GM21529 (cell line): Measurements from ENCODE around the gene PLSCR3.

Experiments
- ATAC-seq: cut with Tn5 transposase; IDR thresholded peaks from one replicate; pipeline ENCODE4 v1.9.1; 2021; ENCODE audit not compliant: unreplicated experiment

Gene PLSCR3

DNA sequence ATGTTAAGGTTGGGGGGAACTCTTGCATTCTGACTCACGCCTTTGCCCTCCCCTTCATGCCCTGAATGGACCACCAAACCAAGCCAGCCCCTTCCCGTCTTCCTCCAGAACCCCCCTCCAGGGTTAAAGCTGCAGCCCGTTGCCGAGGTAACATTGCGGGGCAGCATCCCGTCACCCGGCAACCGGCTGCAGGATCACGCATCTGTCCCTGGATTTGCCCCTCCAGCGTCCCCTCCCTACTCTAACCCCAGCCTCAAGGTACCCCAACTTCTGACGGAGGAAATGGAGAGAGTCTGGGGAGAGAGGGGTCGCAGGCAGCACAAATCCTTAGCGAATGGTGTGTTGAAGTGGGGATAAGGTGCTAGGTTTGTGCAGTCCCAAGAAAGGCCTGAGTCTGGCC, 12.8 kb upstream of the PLSCR3 start:
- ATAC-seq = no peak

GRCh38 chr17:7406235-7406825, 12.0 kb upstream of the PLSCR3 start:
- ATAC-seq = no peak

- ATAC-seq = no peak
These were observed 11.3 kb upstream of the PLSCR3 start for GRCh38 chr17:7405350-7406234.

DNA sequence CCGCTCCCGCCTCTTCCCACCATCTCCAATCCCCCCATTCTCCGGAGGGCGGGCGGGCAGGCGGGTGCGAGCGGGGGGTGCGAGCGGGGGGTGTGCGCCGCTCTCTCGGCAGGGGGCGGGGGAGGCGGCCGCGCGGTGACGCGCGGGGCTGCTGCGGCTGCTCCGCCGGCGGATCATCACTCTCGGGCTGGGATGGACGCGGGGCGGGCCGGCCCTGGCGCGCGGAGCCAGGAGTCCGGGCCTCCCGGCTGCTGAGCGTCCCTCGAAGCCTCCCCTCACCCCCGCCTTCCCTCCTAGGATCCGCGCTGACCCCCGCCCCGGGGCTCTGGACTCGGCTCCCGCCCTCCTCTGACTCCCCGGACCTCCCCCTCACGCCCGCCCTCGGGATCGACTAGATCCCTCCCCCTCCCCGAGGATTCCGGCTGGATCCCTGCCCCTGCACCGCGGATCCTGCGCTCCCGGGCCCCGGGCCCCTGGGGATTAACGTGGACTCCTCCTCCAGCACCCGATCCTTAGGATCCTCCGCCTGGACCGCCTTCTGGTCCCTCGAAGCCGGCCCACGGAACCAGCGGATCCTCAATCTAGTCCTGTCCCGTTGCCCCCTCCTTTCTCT, 10.5 kb upstream of the PLSCR3 start:
- ATAC-seq = peak; percentile 15

GRCh38 chr17:7403977-7404736, 9.8 kb upstream of the PLSCR3 start, which contains the start of gene TMEM256:
Gene TMEM256 (minus strand): TSS chr17:7404097. CDS start chr17:7404084, 13 bp downstream.
- peak; percentile 89 for ATAC-seq

- ATAC-seq = peak; percentile 17
These were observed 9.3 kb upstream of the PLSCR3 start for GRCh38 chr17:7403727-7403976.

DNA sequence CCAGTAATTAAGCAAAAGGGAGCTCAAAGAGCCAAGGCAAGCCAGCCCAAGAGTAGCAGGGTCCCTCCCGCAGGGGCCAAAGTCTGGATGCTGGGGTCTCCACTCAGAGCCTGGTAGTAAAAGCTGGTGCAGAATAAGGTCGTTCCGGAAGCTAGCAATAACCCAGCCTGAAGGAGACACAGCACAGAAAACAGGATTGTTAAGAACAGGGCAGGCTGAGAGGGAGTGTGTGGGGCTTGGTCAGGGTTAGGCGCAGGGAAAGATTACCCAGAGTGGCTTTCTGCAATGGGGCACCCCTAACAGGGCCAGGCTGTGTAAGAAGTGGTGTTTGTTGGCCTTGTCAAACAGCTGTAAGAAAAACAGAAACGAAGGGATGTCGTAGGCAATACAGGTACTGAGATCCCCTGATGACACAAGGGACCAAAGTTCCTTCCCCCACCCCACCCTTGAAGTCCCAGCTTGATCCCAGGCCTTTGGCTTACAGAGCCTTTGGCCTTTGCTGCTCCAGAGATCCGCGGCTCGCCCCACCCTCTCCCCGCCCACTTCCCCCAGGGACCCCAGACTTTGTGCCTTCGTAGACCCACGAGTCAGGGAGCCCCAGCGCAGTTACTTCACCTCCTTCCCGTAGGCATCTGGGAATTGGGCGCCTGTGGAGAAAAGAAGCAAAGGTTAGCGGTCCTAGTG, 8.9 kb upstream of the PLSCR3 start:
- no peak for ATAC-seq

- no peak for ATAC-seq
These were observed 4.3 kb upstream of the PLSCR3 start for GRCh38 chr17:7398612-7399011.

DNA sequence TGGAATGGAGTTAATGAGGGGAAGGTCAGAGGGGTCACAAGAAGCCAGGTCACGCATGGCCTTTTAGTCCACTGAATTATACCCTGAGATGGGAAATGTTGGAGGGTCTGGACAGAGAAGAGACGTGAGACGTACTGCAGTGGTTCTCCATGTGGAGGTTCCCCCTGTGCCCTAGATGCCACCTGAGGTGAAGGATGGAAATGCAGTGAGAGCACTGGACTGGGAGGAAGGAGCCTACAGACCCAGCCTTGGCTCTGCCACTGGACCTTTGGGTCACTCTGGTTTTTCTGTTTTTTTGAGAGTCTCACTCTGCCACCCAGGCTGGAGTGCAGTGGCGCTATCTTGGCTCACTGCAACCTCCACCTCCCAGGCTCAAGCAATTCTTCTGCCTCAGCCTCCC, 1.8 kb upstream of the PLSCR3 start:
- ATAC-seq = no peak

- ATAC-seq = peak; percentile 35
These were observed 493 bp downstream of the PLSCR3 start for GRCh38 chr17:7393613-7394451.

- no peak for ATAC-seq
These were observed 1.4 kb downstream of the PLSCR3 start for GRCh38 chr17:7392696-7393612.

DNA sequence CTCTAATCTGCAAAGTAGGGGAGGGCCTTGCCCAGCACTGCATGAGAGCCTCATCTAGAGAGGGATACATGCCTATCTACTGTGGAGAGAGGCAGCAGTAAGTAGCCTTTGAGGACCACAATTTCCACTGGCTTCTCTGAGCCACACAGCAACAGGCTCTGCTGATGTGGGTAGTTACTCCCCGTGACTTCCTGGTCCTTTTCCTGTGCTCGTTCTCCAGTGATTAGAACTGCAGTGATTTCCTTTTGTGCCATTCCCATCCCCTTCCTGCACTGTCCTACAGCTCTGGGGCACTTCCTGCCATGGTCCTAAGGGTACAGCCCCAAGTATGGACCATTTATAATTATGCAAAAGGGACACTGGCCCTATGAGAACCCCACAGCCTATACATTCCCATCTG, 3.0 kb downstream of the PLSCR3 start:
- no peak for ATAC-seq

- ATAC-seq = no peak
These were observed 4.1 kb downstream of the PLSCR3 start for GRCh38 chr17:7389924-7390910.

DNA sequence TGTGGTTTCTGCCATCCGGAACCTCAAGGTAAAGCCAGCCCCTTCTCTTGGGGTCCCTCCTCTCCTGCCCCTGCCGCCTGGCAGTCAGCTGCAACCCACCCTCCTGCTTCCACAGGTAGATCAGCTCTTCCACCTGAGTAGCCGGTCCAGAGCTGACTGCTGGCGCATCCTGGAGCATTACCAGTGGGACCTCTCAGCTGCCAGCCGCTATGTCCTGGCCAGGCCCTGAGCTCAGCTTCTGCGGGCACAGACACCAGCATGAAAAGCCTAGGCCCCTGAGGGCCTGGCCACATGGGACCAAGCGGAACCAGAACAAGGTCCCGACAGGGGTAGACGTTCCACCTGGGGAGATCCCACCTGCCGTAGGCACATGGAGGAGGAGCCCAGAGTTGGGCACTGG, 5.5 kb downstream of the PLSCR3 start:
- ATAC-seq = no peak

- no peak for ATAC-seq
These were observed 9.7 kb downstream of the PLSCR3 start for GRCh38 chr17:7384489-7385081.

DNA sequence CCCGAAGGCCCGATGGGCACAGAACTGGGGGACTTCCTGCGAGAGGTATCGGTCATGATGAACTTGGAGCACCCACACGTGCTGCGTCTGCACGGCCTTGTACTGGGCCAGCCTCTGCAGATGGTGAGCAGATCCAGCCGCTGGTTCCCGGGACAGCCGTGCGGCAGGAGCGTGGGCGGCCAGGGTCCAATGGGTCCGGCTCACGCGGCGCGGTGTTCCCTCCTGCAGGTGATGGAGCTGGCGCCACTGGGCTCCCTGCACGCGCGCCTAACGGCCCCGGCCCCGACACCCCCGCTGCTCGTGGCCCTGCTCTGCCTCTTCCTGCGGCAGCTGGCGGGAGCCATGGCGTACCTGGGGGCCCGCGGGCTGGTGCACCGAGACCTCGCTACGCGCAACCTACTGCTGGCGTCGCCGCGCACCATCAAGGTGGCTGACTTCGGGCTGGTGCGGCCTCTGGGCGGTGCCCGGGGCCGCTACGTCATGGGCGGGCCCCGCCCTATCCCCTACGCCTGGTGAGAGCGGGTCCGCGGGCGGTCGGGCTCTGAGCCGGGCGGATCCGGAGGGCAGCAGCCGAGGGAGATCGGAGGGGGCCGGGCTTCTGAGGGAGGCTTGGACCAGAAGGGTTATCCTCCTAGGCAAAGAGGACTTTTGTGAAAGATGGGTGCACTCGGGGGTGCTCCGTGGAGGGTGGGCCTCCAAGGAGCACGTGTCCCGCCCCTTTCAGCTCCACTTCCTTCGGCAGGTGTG, 10.4 kb downstream of the PLSCR3 start:
- ATAC-seq = peak; percentile 76

DNA sequence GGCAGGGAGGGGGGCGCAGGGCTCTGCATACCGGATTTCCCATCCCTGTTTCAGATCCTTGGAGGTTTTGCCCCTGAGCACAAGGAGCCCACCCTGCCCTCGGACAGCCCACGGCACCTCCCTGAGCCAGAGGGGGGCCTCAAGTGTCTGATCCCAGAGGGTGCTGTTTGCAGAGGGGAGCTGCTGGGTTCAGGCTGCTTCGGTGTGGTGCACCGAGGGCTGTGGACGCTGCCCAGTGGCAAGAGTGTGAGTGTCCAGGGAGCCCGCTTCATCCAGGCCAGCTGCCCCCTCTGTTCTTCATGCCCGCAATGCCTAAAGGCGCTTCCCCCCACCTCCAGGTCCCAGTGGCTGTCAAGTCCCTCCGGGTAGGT, 11.0 kb downstream of the PLSCR3 start:
- ATAC-seq = no peak
